HG03159 (cell line): ENCODE data around the gene LNX1.
"Not testable (repeated sequence)": the region's sequence is repeated elsewhere in the genome, so short reads cannot be mapped to it uniquely, and the experiment has no call there.

Source experiments
- ATAC-seq: cut with Tn5 transposase; IDR thresholded peaks from one replicate; pipeline ENCODE4 v1.9.1; 2021; ENCODE audit warnings: mild to moderate bottlenecking, moderate library complexity; ENCODE audit not compliant: unreplicated experiment

Gene LNX1

DNA sequence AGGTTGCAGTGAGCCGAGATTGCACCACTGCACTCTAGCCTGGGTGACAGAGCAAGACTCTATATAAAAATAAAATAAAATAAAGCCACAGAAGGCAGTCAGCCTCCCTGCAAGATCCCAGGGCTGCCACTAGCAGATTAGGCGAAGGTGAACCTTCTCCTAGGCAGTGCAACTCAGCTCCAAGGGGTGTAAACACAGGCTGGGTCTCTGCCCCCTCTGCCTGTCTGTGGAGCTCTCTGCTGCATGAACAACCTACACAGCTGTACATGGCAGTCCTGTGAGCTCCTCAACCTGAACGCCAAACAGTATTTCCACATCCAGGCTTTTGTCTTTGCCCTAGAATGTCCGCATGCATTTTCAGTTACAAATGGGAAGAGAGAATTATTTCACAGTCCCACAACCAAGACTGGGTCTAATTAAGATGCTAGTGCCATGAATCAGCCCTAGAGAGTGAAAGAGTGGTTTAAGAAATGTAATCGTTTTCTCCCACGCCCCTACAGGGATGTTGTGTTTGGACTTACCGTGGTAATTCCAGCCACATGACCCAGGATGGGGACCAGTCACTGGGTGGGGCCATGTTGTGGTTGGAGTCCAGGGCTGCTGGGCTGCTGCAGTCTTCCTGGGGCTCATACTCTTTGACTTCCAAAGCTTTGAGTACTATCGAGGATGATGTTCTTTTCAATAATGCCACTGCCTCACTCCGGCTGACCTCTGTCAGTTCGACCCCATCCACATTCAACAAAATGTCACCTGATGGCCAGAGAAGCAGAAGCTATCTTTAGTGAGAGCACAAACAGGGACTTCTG lies 114.9 kb downstream of the LNX1 start:
- ATAC-seq = no peak

DNA sequence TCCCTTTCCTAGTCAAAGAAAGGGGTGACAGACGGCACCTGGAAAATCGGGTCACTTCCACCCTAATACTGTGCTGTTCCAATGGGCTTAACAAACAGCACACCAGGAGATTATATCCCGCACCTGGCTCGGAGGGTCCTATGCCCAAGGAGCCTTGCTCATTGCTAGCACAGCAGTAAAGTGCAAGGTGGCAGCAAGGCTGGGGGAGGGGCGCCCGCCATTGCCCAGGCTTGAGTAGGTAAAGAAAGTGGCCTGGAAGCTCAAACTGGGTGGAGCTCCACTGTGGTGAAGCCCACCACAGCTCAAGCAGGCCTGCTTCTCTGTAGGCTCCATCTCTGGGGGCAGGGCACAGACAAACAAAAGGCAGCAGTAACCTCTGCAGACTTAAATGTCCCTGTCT lies 124.7 kb downstream of the LNX1 start:
- ATAC-seq = not testable (repeated sequence)

DNA sequence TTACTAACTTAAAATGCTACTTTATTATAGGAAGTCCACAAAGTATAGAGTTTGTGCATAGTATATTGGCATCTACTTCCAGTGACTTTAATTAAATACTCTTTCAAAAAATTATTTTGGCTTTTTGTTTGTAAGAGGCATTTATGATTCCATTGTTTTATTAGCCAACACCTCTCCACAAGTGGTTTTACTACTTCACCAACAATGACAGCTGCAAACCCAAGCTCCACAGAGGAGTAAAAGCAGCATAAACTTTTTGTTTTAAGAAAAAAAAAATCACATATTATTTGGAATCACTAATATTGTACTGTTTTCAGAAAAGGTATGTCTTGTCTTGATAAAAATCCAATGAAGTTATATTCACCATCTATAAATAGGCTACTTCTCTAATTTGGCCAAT lies 125.4 kb downstream of the LNX1 start:
- ATAC-seq = no peak

DNA sequence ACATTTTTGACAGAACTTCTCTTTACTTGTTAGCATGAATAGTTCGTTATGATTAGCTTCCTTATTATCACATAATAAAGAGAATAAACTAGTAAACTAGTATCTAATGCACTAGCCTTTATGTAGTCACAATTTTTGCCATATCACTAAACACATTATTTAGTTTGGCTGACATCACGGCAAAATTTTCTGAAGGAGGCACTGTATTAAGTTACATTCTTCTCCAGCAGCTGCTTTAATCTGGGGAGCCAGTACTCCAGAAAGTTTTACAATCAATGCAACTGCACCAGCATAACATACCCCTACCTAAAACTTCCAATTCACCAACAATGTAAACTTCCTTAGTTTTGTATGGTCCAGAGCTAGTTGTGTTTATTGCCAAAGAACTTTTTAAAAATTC lies 126.0 kb downstream of the LNX1 start:
- no peak for ATAC-seq

DNA sequence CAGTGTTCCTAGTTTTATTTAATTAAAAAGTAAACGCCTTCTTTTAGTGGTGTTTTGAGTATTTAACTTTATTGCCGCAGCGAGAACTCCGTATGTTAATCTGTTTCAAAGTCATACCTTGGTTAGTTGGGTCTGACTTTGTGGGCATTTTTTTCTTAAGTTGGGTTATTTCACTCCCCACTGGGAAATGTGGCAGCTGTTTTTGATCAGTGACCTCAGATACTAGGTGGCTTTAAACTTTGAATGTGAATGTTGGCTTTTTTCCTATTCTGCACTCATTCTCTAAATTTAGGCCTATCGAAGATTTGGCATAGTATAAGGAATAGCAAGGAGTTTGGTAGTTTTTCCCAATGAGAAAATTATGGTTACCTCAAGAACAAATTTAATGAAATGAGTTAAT lies 127.9 kb downstream of the LNX1 start:
- no peak for ATAC-seq

DNA sequence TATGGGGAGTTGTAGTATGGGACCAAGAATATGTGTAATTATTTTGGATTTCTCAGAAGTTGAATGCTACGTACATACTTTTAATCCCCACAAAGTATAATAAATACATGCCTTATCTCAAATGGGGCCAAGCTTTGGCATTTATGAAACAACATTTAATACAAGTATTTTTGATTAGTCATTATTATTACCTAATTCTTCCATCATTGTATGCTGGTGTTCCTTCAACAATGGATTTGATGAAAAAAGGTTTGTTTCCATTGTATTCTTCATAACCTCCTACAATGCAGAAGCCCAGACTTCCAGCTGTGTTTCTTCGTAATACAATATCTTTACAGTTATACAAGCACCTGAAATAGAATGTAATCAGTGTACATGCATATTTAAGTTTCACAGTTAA lies 130.0 kb downstream of the LNX1 start:
- ATAC-seq = no peak

DNA sequence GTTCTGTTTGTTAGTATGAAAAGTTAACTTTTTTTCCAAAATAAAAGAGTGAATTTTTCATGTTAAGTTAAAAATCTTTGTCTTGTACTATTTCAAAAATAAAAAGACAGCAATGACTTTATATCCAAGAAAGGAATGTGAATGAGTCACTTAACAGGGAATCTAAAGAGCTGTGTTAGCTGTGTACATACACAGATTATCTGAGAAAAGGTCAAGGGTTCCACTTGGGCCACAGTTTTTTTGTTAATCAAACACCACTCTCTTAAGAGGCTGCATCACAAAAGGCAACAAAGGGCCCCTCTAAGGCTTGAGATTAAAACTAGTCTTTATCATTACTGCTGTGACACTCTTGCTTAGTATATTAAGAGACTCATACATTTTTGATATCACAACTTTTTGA lies 131.7 kb downstream of the LNX1 start:
- no peak for ATAC-seq

DNA sequence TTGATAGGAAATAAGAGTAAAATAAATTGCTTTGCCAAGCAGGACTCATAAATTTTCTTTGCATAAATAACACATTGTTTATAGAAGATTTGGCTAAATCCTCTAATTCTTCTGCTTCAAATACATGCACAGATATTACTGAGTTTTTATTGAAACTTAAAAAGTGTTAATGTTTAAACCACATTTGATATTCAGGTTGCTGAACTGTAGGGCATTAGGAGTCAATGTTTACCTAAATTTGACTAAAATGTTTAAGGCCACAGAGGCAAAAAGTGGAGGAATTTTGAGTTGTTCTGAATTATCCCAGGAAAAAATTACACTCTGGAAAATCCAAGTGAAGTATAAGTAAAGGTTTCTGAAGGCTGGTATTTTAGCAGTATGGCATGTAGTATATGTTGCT lies 135.1 kb downstream of the LNX1 start:
- no peak for ATAC-seq

DNA sequence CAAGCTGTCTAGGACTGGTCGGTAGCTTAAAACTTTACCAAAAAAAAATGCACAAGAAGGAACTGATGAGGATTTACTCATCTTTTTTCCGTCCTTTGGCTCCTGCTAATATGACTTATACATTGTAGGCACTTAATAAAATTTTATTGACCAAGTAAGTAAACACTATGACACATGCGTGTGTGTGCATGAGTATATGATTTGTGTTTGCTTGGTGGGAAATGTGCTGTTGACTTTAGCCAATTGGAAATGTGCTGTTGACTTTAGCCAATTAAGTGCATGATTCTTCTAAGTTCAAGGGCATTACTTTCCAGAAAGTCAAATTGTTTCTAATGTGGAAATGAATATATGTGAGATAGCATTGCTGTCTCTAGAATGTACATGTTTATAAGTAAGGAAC lies 135.5 kb downstream of the LNX1 start:
- ATAC-seq = no peak

DNA sequence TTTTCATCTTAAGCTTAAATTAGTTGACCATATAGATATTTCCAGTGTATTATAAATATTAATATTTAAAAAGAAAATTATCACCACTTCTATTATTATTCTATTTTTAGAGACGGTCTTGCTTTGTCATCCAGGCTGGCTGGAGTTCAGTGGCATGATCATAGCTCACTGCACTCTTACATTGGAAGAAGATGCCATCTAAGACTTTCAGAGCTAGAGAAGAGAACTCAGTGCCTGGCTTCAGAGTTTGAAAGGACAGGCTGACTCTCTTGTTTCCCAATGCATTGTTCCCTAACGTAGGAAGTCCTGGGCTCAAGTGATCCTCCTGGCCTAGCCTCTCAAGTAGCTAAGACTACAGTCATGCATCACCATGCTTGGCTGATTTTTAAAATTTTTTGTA lies 137.9 kb downstream of the LNX1 start:
- ATAC-seq = no peak

DNA sequence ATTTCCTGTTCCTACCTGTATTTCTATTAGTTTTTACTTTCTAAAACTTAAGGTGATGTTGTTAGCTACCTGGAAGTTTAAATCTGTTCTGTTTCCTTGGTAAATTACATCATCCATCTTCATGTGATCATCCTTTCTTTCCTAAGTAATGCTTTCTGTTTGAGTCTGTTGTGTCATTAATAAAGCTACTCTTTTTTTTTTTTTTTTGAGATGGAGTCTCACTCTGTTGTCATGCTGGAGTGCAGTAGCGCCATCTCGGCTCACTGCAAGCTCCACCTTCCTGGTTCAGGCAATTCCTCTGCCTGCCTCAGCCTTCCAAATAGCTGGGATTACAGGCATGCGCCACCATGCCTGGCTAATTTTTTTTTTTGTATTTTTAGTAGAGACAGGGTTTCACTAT lies 140.5 kb downstream of the LNX1 start:
- ATAC-seq = no peak

DNA sequence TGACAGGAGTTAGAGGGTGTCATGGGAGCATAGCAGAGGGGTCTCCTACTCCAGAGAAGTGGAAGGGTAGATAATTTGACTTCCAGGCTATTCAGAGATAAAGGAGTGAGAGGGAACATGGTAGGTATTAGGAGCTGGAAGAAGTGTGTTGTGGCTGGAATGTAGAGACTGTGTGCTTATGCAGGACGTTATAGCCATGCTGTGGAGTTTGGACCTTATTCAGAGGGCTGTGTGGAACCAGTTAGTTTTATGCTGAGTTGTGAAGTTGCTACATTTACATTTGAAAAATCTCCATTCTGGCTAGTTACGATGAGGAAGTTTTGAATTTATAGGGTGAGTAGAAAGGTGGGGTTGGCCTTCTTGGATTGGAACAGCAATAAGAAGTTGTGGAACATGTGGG lies 146.3 kb downstream of the LNX1 start:
- ATAC-seq = no peak

DNA sequence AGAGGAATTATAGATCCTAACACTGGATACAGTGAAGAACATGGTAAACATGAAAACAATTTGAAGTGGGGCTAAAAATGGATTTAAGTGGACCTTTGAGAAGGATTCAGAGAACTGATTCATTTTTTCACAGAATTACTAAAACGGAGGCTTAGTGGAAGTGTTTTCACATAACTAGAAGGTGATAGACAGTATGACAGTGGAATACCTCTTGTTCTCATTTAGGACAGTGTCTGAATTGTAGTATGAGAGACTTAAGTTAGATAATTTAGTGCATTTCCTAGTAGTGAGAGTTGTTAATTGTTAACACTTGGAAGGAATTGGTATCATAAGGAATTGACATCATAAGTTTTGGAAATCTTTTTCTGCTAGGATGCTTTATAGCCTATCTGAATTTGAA lies 149.7 kb downstream of the LNX1 start:
- ATAC-seq = no peak

DNA sequence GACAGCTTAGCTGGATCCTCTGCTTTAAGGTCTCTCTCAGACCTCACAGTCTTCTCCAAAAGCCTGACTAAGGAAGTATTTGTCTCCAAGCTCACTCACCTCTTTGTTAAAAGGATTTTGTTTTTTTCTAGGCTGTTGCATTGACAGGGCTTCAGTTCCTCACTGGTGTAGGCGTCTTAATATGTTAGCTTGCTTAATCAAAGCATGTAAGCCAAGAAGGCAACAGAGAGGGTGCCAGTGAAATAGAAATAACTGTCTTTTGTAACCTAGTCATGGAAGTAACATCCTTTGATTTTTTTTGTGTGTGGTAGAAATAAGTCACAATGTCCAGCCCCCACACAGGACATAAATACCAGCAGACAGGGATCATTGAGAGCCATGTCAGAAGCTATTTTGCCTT lies 155.0 kb downstream of the LNX1 start:
- ATAC-seq = no peak

DNA sequence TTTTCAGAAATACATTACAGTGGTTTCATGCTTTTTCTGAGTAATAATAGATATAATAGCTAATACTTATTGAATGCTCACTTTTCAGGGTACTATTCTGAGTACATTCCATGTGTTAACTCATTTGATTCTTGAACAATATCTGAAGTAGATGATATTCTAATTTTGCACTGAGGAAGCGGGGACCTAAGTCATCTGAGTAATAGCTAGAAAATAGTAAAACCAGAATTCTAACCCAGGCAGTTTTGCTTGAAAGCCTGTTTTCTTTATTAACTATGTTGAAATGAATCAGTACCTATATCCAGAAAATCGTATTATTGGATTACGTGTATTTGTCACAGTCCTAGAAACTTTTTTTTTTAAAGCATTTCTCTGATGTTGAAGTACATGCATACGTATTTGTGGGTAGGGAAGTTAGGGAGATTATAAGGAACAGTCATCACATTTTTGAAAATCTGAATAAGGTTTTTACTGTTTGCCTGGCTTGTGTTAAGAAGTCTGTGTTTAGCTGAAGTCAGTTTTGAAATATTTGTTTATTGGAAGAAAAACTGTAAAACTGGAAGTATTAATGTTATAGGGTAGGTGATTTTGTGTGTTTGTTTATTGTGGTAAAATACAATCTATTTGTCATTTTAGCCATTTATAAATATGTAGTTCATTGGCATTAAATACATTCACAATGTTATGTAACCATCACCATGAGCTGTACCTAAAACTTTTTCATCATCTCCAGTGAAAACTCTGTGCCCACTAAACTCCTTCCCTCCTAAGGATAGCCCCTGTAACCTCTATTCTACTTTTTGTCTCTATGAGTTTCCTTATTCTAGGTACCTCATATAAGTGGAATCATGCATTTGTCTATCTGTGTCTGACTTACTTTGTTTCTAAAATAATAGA lies 158.5 kb downstream of the LNX1 start:
- peak; percentile 69 for ATAC-seq

DNA sequence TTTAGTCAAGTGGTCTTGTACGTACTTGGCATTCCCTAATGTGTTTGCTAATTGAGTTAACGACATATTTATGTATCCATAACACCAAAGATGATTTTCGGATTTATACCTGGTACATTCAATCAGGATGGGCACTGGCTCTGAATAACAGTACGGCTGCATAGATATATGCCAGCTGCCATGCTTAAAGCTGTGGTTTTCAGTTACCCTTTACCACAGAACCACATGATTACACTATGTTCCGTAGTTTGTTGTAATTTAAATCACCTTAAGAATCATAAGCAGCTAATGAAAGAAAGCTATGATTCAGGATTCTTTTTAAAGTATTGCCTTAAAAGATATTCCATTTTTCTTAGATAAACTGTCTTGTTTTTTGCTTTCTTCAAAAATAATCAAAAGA lies 160.2 kb downstream of the LNX1 start:
- no peak for ATAC-seq

DNA sequence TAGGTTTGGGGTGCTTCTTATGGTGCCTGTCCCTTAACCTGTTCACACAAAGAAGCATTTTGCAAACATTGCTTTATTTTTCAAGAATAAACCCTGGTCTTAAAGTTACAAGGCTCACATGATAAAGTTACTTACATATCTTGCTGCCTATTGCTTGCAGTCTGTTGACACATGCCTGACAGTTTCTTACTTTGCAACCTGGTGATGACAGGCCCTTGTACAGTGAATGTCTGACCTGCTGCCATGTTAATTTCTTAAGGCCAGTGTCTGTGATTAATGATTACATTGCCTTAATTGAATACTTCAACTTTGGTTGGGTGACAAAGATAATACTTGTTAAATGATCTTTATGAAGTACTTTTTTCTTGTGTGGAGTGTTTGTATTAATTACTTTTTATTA lies 163.9 kb downstream of the LNX1 start:
- no peak for ATAC-seq

DNA sequence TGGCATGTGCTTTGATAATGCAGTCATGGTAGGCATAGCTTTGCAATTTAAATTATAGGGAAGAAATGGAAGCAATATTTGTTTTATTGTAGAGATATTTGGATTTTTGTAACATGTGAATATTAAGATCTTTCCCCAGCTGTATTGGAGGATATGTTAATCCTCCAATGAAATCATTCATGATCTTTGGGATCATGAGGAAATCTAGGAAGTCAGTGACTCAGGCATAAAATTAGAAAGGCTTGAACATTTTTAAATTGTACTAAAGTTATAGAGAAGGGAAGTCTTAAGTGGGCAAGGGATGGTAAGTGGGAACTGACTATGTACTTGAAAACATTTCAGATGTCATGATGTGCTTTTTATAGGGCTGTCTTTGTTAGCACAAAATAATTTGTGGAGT lies 167.0 kb downstream of the LNX1 start:
- no peak for ATAC-seq

DNA sequence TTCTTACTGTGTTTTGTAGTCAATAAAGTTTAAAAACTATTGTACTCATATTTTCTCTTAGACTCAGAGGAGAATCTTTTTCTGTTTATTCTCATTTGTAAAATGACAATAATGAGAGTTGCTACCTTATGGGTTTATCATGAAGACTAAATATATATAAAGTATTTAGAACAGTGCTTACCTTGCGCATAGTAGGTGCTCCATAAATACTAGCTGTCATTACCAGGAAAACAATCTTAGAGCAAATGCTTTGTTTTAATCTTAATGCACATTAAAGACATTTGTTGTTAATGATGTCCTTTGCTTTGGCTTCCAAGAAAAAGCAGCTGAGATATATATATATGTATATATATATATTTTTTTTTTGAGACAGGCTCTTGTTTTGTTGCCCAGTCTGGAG lies 168.9 kb downstream of the LNX1 start:
- ATAC-seq = no peak

DNA sequence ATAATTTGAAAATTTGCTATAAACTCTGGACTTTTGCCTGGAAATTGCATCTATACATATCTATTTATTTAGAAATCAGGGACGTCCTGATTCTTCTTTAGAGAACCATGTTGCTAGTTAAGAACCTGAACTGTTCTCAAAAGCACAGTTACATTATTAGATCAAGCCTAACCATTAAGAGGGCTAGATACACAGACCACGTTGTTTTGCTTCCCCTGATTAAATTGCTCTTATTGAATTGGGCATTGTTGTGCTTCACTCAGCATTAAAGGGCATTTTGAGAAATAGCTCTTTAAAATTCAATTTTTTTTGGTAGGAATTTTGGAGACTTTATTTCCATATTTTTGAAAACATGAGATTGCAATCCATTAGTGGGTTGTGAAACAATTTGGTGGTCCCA lies 169.5 kb downstream of the LNX1 start:
- ATAC-seq = no peak

DNA sequence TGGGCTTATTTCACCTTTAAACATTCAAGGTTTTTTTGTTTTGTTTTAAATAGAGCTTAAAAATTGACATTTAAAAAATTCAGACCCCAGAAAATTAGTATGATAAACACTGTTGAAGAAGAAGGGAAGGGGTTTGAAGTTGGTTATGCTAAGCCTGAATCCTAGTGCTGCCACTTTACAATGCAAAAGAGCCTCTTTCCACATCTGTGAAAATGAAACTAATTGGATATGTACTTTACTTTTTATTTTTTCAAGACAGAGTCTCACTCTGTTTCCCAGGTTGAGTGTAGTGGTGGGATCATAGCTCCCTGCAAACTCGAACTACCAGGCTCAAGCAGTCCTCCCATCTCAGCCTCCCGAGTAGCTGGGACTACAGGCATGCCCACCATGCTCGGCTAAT lies 172.1 kb downstream of the LNX1 start:
- no peak for ATAC-seq

DNA sequence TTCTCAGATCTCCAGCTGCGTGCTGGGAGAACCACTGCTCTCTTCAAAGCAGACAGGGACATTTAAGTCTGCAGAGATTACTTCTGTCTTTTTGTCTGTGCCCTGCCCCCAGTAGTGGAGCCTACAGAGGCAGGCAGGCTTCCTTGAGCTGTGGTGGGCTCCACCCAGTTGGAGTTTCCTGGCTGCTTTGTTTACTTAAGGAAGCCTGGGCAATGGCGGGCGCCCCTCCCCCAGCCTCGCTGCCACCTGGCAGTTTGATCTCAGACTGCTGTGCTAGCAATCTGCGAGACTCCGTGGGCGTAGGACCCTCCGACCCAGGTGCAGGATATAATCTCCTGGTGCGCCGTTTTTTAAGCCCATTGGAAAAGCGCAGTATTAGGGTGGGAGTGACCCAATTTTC lies 181.8 kb downstream of the LNX1 start:
- ATAC-seq = not testable (repeated sequence)
